ENCODE data around the gene CDCA5. TPM values are rescaled to one million over a fixed set of nuclear protein-coding genes. Genes with fewer than 3 reads are reported as not detected.

Gene CDCA5
- total RNA-seq, 4 donors from 2014 or later = 0.66 to 1.9 TPM; not detected in 2

GRCh38 chr11:65121865-65122696 lies 38.2 kb upstream of the CDCA5 start, which contains the start of the genes FAU and MRPL49:
Gene FAU, minus strand, starts transcription at chr11:65122134. Its CDS starts 321 bp downstream, at chr11:65121813.
Gene MRPL49, plus strand, starts transcription at chr11:65122321. Its CDS starts 26 bp downstream, at chr11:65122347.
- no peak for TF ChIP-seq CTCF (IDR thresholded peaks at IDR 0.05; ENCODE audit: low read depth)

- TF ChIP-seq CTCF (IDR thresholded peaks at IDR 0.05; ENCODE audit: low read depth) = no peak
Observed at GRCh38 chr11:65121447-65121864, 37.6 kb upstream of the CDCA5 start.

- no peak for TF ChIP-seq CTCF (IDR thresholded peaks at IDR 0.05; ENCODE audit: low read depth)
Observed at GRCh38 chr11:65120831-65121230, 37.0 kb upstream of the CDCA5 start.

GRCh38 chr11:65119670-65119995 lies 35.8 kb upstream of the CDCA5 start:
- TF ChIP-seq CTCF (IDR thresholded peaks at IDR 0.05; ENCODE audit: low read depth) = no peak

GRCh38 chr11:65118097-65118837 lies 34.4 kb upstream of the CDCA5 start:
- no peak for TF ChIP-seq CTCF (IDR thresholded peaks at IDR 0.05; ENCODE audit: low read depth)

GRCh38 chr11:65117206-65118096 lies 33.6 kb upstream of the CDCA5 start, which contains the start of gene ZNHIT2:
Gene ZNHIT2, minus strand, starts transcription at chr11:65117701. Its CDS starts 48 bp downstream, at chr11:65117653.
- TF ChIP-seq CTCF (IDR thresholded peaks at IDR 0.05; ENCODE audit: low read depth) = no peak

Data from subcutaneous adipose tissue (tissue), 4 donors.